H9 (cell line): ENCODE data around the gene ATP5MC2. TPM values are rescaled to one million over a fixed set of nuclear protein-coding genes. Genes with fewer than 3 reads are reported as not detected.

Experiments
- DNase-seq: peaks from one replicate; pipeline ENCODE4 v3.0.0-alpha.2; 2017
- H2AFZ ChIP-seq: one replicate; pipeline ENCODE4 v1.6.1; 2013; ENCODE audit warnings: mild to moderate bottlenecking, low read length, control low read depth, moderate library complexity
- H2AK5ac ChIP-seq: 2 replicates; pipeline ENCODE4 v1.6.1; 2013; ENCODE audit warnings: low read length, control low read depth, mixed read lengths; ENCODE audit not compliant: insufficient read length
- H2BK120ac ChIP-seq: one replicate; pipeline ENCODE4 v1.6.1; 2013; ENCODE audit warnings: low read depth, mild to moderate bottlenecking, low read length, control low read depth, inconsistent platforms; ENCODE audit not compliant: poor library complexity, severe bottlenecking
- H2BK12ac ChIP-seq: 2 replicates; pipeline ENCODE4 v1.6.1; 2013; ENCODE audit warnings: low read length, control low read depth, mixed read lengths, low read depth; ENCODE audit not compliant: insufficient read length
- H2BK15ac ChIP-seq: 2 replicates; pipeline ENCODE4 v1.6.1; 2013; ENCODE audit warnings: low read depth, low read length, control low read depth
- H2BK20ac ChIP-seq: one replicate; pipeline ENCODE4 v1.6.1; 2013; ENCODE audit warnings: low read depth, mild to moderate bottlenecking, low read length, control low read depth, inconsistent platforms; ENCODE audit not compliant: poor library complexity, severe bottlenecking
- H2BK5ac ChIP-seq: 2 replicates; pipeline ENCODE4 v1.6.1; 2013; ENCODE audit warnings: low read length, control low read depth, mixed read lengths; ENCODE audit not compliant: insufficient read length
- H3K14ac ChIP-seq: 2 replicates; pipeline ENCODE4 v1.6.1; 2013; ENCODE audit warnings: low read length, control low read depth; ENCODE audit not compliant: insufficient read depth
- H3K18ac ChIP-seq: 2 replicates; pipeline ENCODE4 v1.6.1; 2013; ENCODE audit warnings: low read depth, mild to moderate bottlenecking, mixed read lengths, low read length, control low read depth; ENCODE audit not compliant: insufficient read length
- H3K23ac ChIP-seq: 2 replicates; pipeline ENCODE4 v1.6.1; 2013; ENCODE audit warnings: low read length, control low read depth, mixed read lengths, low read depth; ENCODE audit not compliant: insufficient read length
- H3K23me2 ChIP-seq: 2 replicates; pipeline ENCODE4 v1.6.1; 2013; ENCODE audit warnings: low read depth, mild to moderate bottlenecking, mixed read lengths, low read length, control low read depth; ENCODE audit not compliant: insufficient read length, poor library complexity, severe bottlenecking
- H3K27ac ChIP-seq: 2 replicates; pipeline ENCODE4 v1.5.1; 2013; ENCODE audit warnings: low read length, control low read depth, mixed read lengths, low read depth; ENCODE audit not compliant: insufficient read length
- H3K27me3 ChIP-seq: 2 replicates; pipeline ENCODE4 v1.6.1; 2013; ENCODE audit warnings: low read length, control low read depth, inconsistent platforms; ENCODE audit not compliant: insufficient read depth
- H3K4ac ChIP-seq: 2 replicates; pipeline ENCODE4 v1.6.1; 2013; ENCODE audit warnings: low read depth, mild to moderate bottlenecking, control low read depth, inconsistent platforms, low read length, moderate library complexity
- H3K4me1 ChIP-seq: 2 replicates; pipeline ENCODE4 v1.6.1; 2013; ENCODE audit warnings: low read length, control low read depth, inconsistent platforms; ENCODE audit not compliant: insufficient read depth
- H3K4me2 ChIP-seq: 2 replicates; pipeline ENCODE4 v1.6.1; 2013; ENCODE audit warnings: low read length, control low read depth, mixed read lengths; ENCODE audit not compliant: insufficient read length, insufficient read depth
- H3K56ac ChIP-seq: 2 replicates; pipeline ENCODE4 v1.6.1; 2013; ENCODE audit warnings: low read depth, mild to moderate bottlenecking, mixed read lengths, low read length, control low read depth; ENCODE audit not compliant: insufficient read length
- H3K79me1 ChIP-seq: 2 replicates; pipeline ENCODE4 v1.6.1; 2013; ENCODE audit warnings: low read depth, mild to moderate bottlenecking, moderate library complexity, low read length, control low read depth, inconsistent platforms; ENCODE audit not compliant: insufficient read depth, poor library complexity, severe bottlenecking
- H3K79me2 ChIP-seq: 2 replicates; pipeline ENCODE4 v1.6.1; 2013; ENCODE audit warnings: low read length, control low read depth, inconsistent platforms; ENCODE audit not compliant: insufficient read depth
- H3K9ac ChIP-seq: 2 replicates; pipeline ENCODE4 v1.6.1; 2013; ENCODE audit warnings: low read length, control low read depth, mixed read lengths; ENCODE audit not compliant: insufficient read length; ENCODE audit errors: extremely low read depth
- H3K9me3 ChIP-seq: one replicate; pipeline ENCODE4 v1.6.1; 2013; ENCODE audit warnings: low read depth, low read length, inconsistent platforms; ENCODE audit not compliant: control insufficient read depth
- H3T11ph ChIP-seq: one replicate; pipeline ENCODE4 v1.6.1; 2013; ENCODE audit warnings: mild to moderate bottlenecking, low read length, control low read depth, inconsistent platforms
- H4K20me1 ChIP-seq: one replicate; pipeline ENCODE4 v1.6.1; 2013; ENCODE audit not compliant: control insufficient read depth, insufficient read length, insufficient read depth
- H4K5ac ChIP-seq: 2 replicates; pipeline ENCODE4 v1.6.1; 2013; ENCODE audit warnings: low read depth, mild to moderate bottlenecking, mixed read lengths, low read length, control low read depth; ENCODE audit not compliant: insufficient read length
- H4K8ac ChIP-seq: replicated peaks from 2 replicates; pipeline ENCODE4 v1.6.1; 2013; ENCODE audit warnings: low read length, control low read depth, mixed read lengths, low read depth; ENCODE audit not compliant: insufficient read length
- H4K91ac ChIP-seq: 2 replicates; pipeline ENCODE4 v1.6.1; 2013; ENCODE audit warnings: low read depth, mild to moderate bottlenecking, moderate library complexity, mixed read lengths, low read length, control low read depth; ENCODE audit not compliant: insufficient read length
- H3K27ac Mint-ChIP-seq, 3 experiments: 2 replicates in 2 of 3; 3 replicates in 1 of 3; pipeline ENCODE4 v1.8.0; 2020 to 2021; ENCODE audit warnings: mixed read lengths in 3 of 3, mild to moderate bottlenecking in 1 of 3, moderate library complexity in 1 of 3
- H3K27me3 Mint-ChIP-seq: 2 replicates; pipeline ENCODE4 v1.8.0; 2021; ENCODE audit warnings: low read depth, mild to moderate bottlenecking, moderate library complexity, mixed read lengths
- H3K36me3 Mint-ChIP-seq, 3 experiments: 2 replicates in 2 of 3; 3 replicates in 1 of 3; pipeline ENCODE4 v1.8.0; 2020 to 2021; ENCODE audit warnings: low read depth in 3 of 3, mixed read lengths in 3 of 3; ENCODE audit not compliant: insufficient read depth in 1 of 3
- H3K4me1 Mint-ChIP-seq, 2 experiments: 2 replicates each; pipeline ENCODE4 v1.8.0; 2020; ENCODE audit warnings: mixed read lengths in 2 of 2
- H3K4me3 Mint-ChIP-seq, 2 experiments: 2 replicates in 1 of 2; 3 replicates in 1 of 2; pipeline ENCODE4 v1.8.0; 2020 to 2021; ENCODE audit warnings: mild to moderate bottlenecking in 2 of 2, mixed read lengths in 2 of 2, moderate library complexity in 1 of 2
- H3K9me3 Mint-ChIP-seq, 2 experiments: 2 replicates in 1 of 2; 3 replicates in 1 of 2; pipeline ENCODE4 v1.8.0; 2020; ENCODE audit warnings: mild to moderate bottlenecking in 2 of 2, mixed read lengths in 2 of 2, moderate library complexity in 1 of 2
- CTCF ChIP-seq: fragments of 200-600 bp; sonication (generic); conservative IDR thresholded peaks from 3 replicates; pipeline ENCODE4 v1.8.0; 2021; ENCODE audit warnings: antibody characterized with exemption, mild to moderate bottlenecking
- WGBS: extraction: QIAGEN DNeasy Blood & Tissue Kit; methylation state at CpG from one replicate; pipeline ENCODE4 v1.1.7; 2013; ENCODE audit warnings: missing lambda C conversion rate, low lambda C conversion rate, mixed read lengths; ENCODE audit not compliant: insufficient read length; ENCODE audit errors: extremely low coverage; 5-methylcytosine and 5-hydroxymethylcytosine counted together
- total RNA-seq: library from RNA; stranded (reverse); gene quantifications from 2 replicates; pipeline ENCODE4 v1.2.1, GENCODE V29; 2021

ATP5MC2 gene
- total RNA-seq, 1 experiment from 2014 or later, result 379 TPM

- Histone ChIP-seq H4K5ac (no peak overlapping the region), H2BK12ac (no peak overlapping the region), H2AFZ (no peak overlapping the region), H3K27me3 (no peaks in the 10 kb centered on the region), H3K4ac (no peak overlapping the region), H2BK15ac (no peak overlapping the region), H3K18ac (no peak overlapping the region), H3K4me2 (no peak overlapping the region), H3K23me2 (no peaks in the 10 kb centered on the region), H4K8ac (no peak overlapping the region), H4K91ac (no peak overlapping the region), H3K79me2 (no peaks in the 10 kb centered on the region), H3K23ac (no peak overlapping the region), H2BK5ac (no peak overlapping the region), H4K20me1 (no peaks in the 10 kb centered on the region), H2AK5ac (no peak overlapping the region), H2BK20ac (no peak overlapping the region), H3K27ac (no peak overlapping the region), H3K14ac (no peak overlapping the region), H3K4me1 (no peaks in the 10 kb centered on the region), H2BK120ac (no peak overlapping the region), H3T11ph (no peak overlapping the region), H3K9ac (no peak overlapping the region), H3K56ac (no peak overlapping the region), H3K79me1 (no peaks in the 10 kb centered on the region), H3K9me3 (no peaks in the 10 kb centered on the region)
- WGBS, result no CpG with 5 or more reads among the region's 3 CpGs
- peaks cover 5 to 16% of the 10 kb centered on the region in 2 experiments for H3K4me1 Mint-ChIP-seq
- no peak overlapping the region for H3K4me3 Mint-ChIP-seq
- peaks cover 2% of the 10 kb centered on the region; the same call in 1 of the 2 replicates for H3K27me3 Mint-ChIP-seq
- H3K9me3 Mint-ChIP-seq, result no peaks in the 10 kb centered on the region
- TF ChIP-seq CTCF, result no peak
- DNase-seq, result no peak
- no peak overlapping the region for H3K27ac Mint-ChIP-seq
- H3K36me3 Mint-ChIP-seq, result no peaks in the 10 kb centered on the region
Measured at GRCh38 chr12:53686436-53686835, 10.6 kb upstream of the ATP5MC2 start.
